Thymus (tissue), 11 donors: Measurements from ENCODE around the gene ADAT3. TPM values are rescaled to one million over a fixed set of nuclear protein-coding genes. Genes with fewer than 3 reads are reported as not detected.
"Not testable (repeated sequence)": the region's sequence is repeated elsewhere in the genome, so short reads cannot be mapped to it uniquely, and the experiment has no call there.

ENCODE experiments used
- DNase-seq, 9 donors: peaks; one replicate each; pipeline ENCODE4 v3.0.0-alpha.2; 2013; ENCODE audit warnings: low spot score in 9 of 9, low read depth in 6 of 9, missing footprints in 1 of 9
- H3K27ac ChIP-seq, 2 donors: one replicate each; pipeline ENCODE4 v1.5.1; 2013; ENCODE audit warnings: control low read depth in 1 of 2, low read depth in 1 of 2, low read length in 1 of 2, mild to moderate bottlenecking in 1 of 2, moderate library complexity in 1 of 2
- H3K27me3 ChIP-seq, 2 donors: one replicate each; pipeline ENCODE4 v1.5.1; 2013; ENCODE audit warnings: low read length in 1 of 2; ENCODE audit not compliant: control insufficient read depth in 2 of 2, insufficient read depth in 1 of 2
- H3K36me3 ChIP-seq, 2 donors: one replicate each; pipeline ENCODE4 v1.5.1; 2013; ENCODE audit warnings: low read length in 1 of 2, mild to moderate bottlenecking in 1 of 2, moderate library complexity in 1 of 2; ENCODE audit not compliant: control insufficient read depth in 2 of 2, insufficient read depth in 2 of 2
- H3K4me1 ChIP-seq, 2 donors: one replicate each; pipeline ENCODE4 v1.5.1; 2013; ENCODE audit warnings: low read length in 2 of 2; ENCODE audit not compliant: control insufficient read depth in 2 of 2, insufficient read depth in 2 of 2
- H3K4me3 ChIP-seq, 2 donors: one replicate each; pipeline ENCODE4 v1.5.1; 2013; ENCODE audit warnings: low read length in 2 of 2, control low read depth in 1 of 2, mild to moderate bottlenecking in 1 of 2
- H3K9me3 ChIP-seq, 2 donors: one replicate each; pipeline ENCODE4 v1.5.1; 2013; ENCODE audit warnings: low read length in 1 of 2, mild to moderate bottlenecking in 1 of 2; ENCODE audit not compliant: control insufficient read depth in 2 of 2, insufficient read depth in 1 of 2
- WGBS: extraction: QIAGEN DNeasy Blood & Tissue Kit; methylation state at CpG from one replicate; pipeline ENCODE4 v1.1.7; 2013; 5-methylcytosine and 5-hydroxymethylcytosine counted together
- polyA plus RNA-seq: library from polyadenylated mRNA; stranded (reverse); fragments of 200-250 nt; gene quantifications from one replicate; pipeline ENCODE4 v1.2.3, GENCODE V29; 2013
- total RNA-seq: library from RNA; stranded (reverse); fragments of 120-200 nt; gene quantifications from one replicate; pipeline ENCODE4 v1.2.4, GENCODE V29; 2013
- donor health status: healthy.

The ADAT3 gene
- total and polyA plus RNA-seq, 2 donors, result 2.0 to 4.5 TPM

GRCh38 chr19:1880611-1881392 lies 24.4 kb upstream of the ADAT3 start:
- DNase-seq, result no peak
- peaks cover 0 to 11% of the 10 kb centered on the region in 2 donors for H3K9me3 ChIP-seq
- H3K27ac ChIP-seq, result no peak overlapping the region
- H3K4me1 ChIP-seq, result peaks cover 27 to 45% of the 10 kb centered on the region in 2 donors
- H3K4me3 ChIP-seq, result no peak overlapping the region
- peaks cover 12 to 13% of the 10 kb centered on the region in 2 donors for H3K36me3 ChIP-seq
- H3K27me3 ChIP-seq, result no peaks in the 10 kb centered on the region
- WGBS, result 98% methylated on average over 35 of the region's 35 CpGs

DNA sequence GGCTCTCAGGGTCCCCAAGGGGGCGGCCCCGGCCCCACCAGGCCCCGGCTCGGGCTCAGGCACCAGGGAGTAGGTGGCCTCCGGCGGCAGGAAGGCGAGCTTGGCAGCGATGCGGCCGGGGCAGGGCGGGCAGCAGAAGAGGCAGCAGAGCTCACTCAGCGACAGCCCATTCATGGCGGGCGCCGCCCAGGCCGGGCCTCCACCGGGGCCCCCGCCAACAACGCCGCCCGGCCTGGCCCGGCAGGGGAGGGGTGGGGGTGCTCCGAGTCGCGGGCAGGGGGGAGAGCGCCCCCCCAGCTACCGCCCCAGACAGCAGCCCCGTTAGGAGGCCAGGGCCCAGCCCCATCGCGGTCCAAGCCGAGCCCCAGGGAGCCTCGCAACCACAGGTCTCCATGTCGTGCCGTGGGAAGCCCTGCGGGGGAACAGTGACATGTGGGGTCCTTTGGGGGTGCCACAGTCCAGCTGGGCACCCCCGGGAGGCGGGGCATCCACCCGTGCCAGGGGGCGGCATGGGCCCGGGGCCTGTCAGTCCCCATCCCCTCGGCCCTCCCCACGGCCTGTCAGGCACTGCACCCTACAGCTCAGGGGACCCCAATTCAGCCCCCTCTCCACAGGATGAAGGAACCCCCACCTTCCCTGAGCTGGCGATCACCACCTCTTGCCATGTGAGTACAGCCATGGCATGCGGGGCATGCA lies 23.7 kb upstream of the ADAT3 start:
- DNase-seq, H3K9me3 ChIP-seq, H3K27me3 ChIP-seq: not testable (repeated sequence)
- WGBS, result 96% methylated on average over 43 of the region's 44 CpGs
- peaks cover 12 to 13% of the 10 kb centered on the region in 2 donors for H3K36me3 ChIP-seq
- peaks cover 23 to 43% of the 10 kb centered on the region in 2 donors for H3K4me1 ChIP-seq
- peak overlapping the region; percentile 37 to 98 for H3K4me3 ChIP-seq
- H3K27ac ChIP-seq, result peak overlapping the region; percentile 89 to 92

GRCh38 chr19:1882089-1882785 lies 23.0 kb upstream of the ADAT3 start:
- Histone ChIP-seq H3K36me3 (peaks cover 12 to 13% of the 10 kb centered on the region in 2 donors), H3K4me3 (peak overlapping the region; percentile 37 to 98), H3K27ac (peak overlapping the region; percentile 89 to 92), H3K9me3 (peaks cover 0 to 6% of the 10 kb centered on the region in 2 donors), H3K4me1 (peaks cover 21 to 45% of the 10 kb centered on the region in 2 donors), H3K27me3 (no peaks in the 10 kb centered on the region)
- peak in 2 of 9 donors; percentile 74 to 86 for DNase-seq
- WGBS, result 79% methylated on average over 31 of the region's 31 CpGs

DNA sequence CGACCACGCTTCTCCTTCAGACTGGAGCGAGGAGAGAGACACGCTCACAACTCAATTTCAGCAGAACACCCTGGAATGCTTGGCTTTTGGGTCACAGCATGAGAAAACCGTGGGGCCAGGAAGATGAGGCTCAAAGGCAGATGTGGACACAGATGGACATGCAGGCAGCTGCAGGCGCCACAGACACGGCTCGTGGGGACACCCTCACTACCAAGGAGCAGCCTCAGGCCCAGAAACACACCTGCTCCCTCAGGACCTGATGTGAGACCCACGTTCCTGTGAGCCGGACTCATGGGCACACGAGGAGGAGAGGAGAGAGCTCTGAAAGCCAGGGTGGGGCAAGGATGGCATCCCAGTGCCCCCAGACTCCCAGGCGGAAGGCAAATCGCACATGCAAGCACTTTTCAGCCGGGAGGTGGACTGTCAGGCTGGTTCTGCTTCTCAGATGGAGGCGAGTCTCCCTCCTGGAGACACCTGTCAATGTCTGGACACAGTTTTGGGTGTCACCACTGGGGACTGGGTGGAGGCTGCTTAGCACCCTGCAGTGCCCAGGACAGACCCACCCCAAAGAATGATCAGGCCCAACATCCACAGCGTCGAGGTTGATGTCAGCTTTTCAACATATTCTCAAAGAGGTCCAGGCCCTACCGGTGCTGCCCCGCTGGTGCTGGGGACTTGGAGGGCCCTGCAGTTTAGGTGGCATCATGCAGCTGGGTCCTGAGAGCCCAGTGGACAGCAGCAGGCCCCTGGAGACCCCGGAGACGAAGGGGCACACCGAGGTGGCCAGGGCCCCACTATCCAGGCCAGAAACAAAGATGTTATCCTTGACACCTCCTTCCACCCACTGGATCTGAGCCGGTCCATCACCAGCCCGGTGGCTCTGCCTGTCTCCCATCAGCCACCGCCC lies 22.2 kb upstream of the ADAT3 start:
- no peak for DNase-seq
- Histone ChIP-seq H3K27me3 (no peaks in the 10 kb centered on the region), H3K27ac (peak overlapping the region; percentile 89 to 92), H3K4me1 (peaks cover 21 to 47% of the 10 kb centered on the region in 2 donors), H3K4me3 (peak overlapping the region; percentile 37 to 98), H3K9me3 (peaks cover 0 to 6% of the 10 kb centered on the region in 2 donors), H3K36me3 (peaks cover 12 to 13% of the 10 kb centered on the region in 2 donors)
- 87% methylated on average over 25 of the region's 25 CpGs for WGBS

DNA sequence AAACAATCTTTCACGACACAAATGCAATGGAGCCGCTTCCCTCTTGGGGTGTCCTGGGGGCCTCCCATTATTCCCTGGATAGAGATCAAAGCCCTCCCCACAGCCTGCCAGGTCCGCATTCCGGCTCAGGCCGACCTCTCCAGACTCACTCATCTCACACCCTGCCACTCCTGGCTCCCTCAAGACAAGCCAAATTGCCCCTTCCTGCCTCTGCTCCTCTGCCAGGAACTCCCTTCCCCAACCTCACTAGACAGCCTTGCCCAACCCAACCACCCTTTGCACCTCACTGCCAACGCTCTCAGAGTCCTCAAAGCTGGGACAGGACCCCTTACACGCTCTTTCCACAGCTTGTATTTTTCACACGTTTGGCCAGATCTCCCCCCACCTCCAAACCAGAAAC lies 21.4 kb upstream of the ADAT3 start:
- Histone ChIP-seq H3K27me3 (no peaks in the 10 kb centered on the region), H3K4me1 (peaks cover 21 to 47% of the 10 kb centered on the region in 2 donors), H3K4me3 (peak overlapping the region; percentile 89 to 98), H3K27ac (peak overlapping the region; percentile 53 to 92), H3K9me3 (peaks cover 0 to 6% of the 10 kb centered on the region in 2 donors), H3K36me3 (peaks cover 12 to 13% of the 10 kb centered on the region in 2 donors)
- WGBS, result 72% methylated on average over 8 of the region's 8 CpGs
- no peak for DNase-seq

- Histone ChIP-seq H3K4me1 (peaks cover 21 to 47% of the 10 kb centered on the region in 2 donors), H3K27ac (peak overlapping the region; percentile 84 to 92), H3K36me3 (peaks cover 12 to 13% of the 10 kb centered on the region in 2 donors), H3K4me3 (peak overlapping the region; percentile 89 to 98), H3K9me3 (peaks cover 0 to 6% of the 10 kb centered on the region in 2 donors), H3K27me3 (no peaks in the 10 kb centered on the region)
- WGBS, result 16% methylated on average over 11 of the region's 11 CpGs
- DNase-seq, result no peak
Observed at GRCh38 chr19:1884291-1884718, 20.9 kb upstream of the ADAT3 start.

DNA sequence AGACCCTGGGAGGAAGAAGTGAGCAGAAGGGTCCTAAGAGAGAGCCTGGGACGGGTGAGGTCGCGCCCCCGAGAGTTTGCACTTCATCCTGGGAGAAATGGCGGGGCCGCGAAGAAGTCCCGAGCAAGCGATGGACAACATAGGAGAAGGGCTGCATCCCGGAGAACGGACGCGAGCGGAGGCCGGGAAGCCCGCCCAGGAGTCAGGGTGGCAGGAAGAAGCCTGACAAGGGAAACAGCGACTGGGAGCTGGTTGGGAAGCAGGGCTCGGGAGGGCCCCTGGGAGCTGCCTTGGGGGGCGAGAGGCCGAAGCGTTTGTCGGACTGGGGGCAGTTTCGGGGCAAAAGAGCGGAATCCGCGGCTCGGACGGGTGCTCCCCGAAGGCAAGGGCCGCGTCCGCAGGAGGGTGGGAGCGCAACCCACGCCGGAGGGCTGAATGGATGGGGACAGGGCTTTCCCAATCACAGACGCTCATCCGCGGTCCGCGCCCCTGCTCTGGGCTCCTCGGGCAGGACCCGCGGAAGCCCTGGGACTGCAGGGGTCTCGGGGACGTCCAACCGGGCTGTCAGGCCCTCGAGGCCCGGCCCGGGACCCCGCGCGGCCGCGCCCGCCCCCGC lies 20.4 kb upstream of the ADAT3 start:
- Histone ChIP-seq H3K9me3 (peaks cover 0 to 6% of the 10 kb centered on the region in 2 donors), H3K4me3 (peak overlapping the region; percentile 89 to 98), H3K27ac (peak overlapping the region; percentile 60 to 84), H3K36me3 (peaks cover 12 to 13% of the 10 kb centered on the region in 2 donors), H3K4me1 (peaks cover 21 to 47% of the 10 kb centered on the region in 2 donors), H3K27me3 (no peaks in the 10 kb centered on the region)
- no peak for DNase-seq
- under 1% methylated on average over 56 of the region's 56 CpGs for WGBS
